Stimulated activated CD4-positive, alpha-beta T cell treated with anti-CD3 and anti-CD28 coated beads, Interleukin-4, amount 100 ng/mL, for 4 hours (primary cell): ENCODE data around the gene SYNE1.

ENCODE experiments used
- DNase-seq, 2 experiments: peaks; one replicate each; pipeline ENCODE4 v3.0.0-alpha.2; 2020

SYNE1 gene

DNA sequence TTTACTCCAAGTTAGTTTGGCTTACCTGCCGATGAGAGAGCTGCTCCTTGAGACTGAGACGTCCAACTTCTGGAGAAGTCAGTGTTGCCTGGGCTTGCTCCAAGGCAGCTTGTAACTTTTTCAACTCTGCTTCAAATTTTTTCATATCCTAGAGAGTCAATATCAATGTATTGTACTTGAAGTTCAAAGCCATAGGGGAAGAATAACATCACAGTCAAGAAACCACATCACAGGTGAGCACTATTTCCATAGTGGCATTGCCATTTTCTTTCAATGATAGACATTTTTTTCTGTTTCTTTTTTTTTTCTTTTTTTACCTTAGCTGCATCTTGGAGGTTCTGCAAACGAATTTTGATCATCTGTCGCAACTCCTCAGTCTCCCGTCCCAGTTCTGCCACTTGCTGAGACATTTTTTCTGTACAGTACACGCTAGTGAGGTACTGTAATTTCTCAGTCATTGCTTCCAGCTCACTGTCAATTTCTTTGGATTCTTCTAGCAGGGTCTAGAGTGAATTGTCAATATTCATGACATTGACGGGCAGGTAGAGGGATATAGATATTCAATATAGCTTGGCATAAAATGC is 326.7 kb downstream of the SYNE1 start:
- no peak for DNase-seq

DNA sequence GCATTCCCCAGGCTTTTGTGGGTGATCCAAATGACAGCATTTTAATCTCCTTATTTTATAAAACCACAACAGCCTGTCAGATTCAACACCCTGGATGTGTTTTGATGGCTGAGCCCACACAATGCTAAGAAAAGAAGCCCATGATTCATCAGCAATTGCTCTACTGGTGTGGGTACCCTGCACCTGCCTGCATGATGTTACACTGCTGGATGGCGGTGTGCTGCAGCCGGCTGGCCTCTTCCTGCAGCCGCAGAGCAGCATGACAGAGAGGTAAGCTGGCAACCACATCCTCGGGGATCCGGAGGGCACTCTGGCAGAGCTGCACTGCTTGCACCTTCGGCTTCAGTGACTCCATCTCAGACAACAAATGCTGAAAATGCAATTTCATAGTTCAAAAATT is 327.5 kb downstream of the SYNE1 start:
- peak; percentile 38 to 64 for DNase-seq

DNA sequence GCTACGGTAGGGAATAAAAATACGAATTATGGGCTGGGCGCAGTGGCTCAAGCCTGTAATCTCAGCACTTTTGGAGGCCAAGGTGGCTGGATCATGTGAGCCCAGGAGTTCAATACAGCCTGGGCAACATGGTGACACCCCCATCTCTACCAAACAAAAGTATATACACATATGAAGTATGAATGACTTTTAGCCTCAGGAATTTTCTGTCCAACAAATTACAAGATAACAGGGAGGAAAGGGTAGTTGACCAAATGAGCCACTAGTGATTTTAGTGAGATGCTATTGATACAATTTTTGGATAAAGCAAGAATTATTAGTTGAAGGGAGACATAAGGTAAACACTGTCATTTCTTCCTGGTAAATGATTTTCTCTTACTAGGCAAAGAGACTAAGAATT is 328.2 kb downstream of the SYNE1 start:
- DNase-seq: no peak

DNA sequence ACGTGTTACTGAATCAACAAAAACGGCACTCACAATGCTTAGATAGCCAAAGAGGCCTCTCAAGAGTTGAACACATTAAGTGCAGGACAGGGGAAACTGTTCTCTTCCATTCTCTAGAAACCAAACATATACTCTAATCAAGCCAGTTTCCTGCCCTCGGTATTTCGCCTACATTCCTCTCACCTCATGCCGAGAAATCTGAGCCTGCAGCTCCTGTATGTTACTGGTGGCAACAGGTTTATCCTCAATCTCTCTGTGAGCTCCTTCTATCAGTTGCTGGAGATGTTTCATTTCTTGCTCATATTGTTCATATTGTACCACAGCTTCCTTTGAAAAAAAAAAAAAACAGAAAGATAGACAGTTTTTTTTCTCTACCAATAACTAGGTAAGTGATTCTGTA is 328.9 kb downstream of the SYNE1 start:
- no peak for DNase-seq

DNA sequence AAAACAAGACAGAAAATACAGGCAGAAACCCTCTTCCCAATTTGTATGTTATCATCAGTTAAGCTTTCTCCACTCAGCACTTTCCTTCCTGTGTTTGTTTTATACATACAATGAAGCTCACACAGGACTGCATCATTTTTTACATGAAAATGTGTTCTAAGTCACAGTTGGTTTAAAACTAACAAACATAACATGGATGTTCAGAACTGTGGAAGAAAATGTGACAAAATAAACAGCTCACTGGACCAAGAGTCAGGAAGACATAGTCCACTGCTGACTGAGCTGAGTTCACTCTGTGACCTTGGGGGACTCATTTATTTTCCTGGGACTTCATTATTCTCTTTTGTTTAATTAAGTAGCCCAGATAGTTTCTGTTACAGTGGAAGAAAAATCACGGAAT is 331.5 kb downstream of the SYNE1 start:
- DNase-seq: no peak

DNA sequence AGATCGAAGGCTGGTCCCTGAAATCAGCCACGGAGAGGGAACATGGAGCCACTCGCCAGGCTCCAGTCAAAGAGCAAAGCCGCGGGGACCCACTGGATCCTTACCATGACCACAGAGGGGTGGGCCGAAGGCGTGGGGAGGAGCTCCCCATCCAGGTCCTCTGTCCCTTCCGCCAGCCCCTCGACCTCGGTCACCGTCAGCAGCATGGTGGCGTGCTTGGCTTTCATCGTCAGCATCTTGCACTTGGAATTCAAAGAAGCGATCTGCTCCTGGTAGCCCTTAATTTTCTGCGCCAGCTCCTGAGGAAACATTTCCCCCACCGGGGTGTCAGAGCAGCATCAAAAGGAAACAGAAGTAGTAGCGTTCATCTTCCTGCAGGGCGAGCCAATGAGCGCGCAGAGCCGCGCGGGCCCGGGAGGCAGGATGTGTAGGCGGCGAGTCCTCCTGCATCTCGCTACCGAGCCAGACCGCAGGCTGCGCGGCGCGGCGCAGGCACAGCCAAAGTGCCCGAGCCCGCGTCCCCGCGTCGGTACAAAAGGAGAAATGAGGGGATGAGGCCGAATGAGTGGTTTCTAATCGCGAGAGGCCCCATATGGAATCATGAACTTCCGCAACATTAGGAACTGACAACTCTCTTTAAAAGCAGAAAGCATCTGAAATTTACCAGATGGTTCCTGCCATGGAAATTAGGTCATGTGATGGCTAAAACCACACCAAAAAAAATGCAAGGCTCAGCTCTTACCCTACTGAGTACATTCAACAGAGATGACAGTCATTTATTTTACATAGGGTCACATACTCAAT is 335.2 kb downstream of the SYNE1 start:
- peak; percentile 82 to 86 for DNase-seq

DNA sequence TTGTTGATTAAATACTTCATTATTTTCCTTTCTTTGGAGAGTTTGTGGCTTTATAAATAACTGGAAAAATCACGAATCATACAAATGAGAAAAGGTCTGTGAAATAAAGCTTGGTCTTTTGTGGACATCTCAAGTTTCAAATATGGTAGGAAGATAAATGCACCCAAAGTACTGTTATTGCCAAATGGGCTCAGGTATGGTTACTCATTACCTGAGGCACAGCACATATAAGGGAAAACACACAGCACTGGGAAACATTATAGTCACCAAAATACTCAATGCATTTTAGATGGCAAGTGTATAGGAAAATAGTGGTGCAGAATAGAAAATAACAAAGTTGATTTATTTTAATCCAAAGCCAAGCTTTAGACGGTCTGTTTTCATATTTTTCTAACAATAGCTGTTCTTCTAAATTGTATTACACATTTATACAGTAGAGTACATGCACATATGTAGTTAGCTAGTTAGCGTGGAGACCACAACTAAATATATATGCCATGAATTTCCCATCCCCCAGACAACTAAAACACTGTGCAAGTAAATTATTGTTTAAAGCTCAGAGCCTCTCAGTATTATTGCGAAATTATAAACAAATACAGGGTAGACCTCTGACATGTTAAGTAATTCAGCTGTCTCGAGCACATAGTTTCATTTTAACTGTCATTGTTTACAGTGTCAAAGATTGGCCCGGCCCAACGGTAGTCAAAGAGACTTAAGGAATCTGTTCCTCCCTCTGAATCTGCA is 336.0 kb downstream of the SYNE1 start:
- DNase-seq: no peak

DNA sequence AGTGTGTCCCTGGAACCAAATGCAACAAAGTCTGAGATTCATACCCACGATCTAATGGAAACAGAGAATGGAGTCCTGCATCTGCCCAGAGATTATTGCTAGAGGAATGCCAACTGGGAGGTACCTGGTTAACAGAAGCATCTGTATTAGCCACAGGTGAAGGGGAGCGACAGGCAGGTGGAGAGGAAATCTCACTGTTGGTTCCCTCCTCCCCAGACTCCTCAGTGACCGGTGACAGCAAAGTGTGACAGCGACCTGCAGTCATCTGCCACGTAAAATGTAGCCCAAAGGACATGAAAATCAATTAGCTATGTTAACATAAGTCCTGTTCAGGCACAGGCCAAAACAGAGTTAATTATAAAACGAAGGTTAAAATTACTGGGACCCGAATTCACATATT is 336.6 kb downstream of the SYNE1 start:
- no peak for DNase-seq

DNA sequence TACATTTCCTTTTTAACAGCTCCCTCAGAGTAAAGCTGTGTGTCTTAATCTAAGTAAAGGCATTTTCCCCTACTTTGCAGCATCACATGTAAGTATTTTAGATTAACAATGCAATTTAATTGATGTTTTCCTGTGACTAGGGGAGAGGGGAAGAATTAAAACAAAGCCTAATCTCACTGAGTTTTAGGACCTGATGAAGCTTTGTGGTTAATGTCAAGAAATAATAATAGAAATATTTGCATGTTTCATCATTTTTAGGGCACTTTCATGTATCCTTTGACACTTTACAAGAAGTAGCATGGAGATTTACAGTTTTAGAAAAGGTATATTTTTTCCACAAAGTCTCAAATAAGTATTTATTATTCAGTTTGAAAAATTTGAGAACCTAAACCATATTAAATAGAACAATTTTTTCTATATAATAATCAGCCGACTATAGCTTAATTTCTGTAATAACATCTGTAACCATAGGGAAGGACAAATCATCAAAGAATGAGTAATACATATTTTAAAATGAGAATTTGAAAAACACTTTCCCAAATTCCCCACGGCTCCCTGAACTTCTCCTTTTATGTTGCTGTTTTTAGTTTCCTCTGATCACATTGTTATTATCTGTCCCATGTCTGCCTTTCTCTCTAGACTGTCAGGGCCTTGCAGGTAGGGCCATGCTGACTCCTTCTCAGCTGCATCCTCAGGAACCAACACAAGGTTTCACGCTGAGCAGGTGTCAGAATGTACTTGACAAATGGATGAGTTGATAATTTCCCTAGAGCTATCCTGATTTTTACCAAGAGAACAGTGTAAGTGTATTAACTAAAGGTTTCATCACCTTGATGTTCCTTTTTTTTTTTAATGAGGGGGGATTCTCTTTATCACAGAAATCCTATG is 338.1 kb downstream of the SYNE1 start:
- DNase-seq: no peak

DNA sequence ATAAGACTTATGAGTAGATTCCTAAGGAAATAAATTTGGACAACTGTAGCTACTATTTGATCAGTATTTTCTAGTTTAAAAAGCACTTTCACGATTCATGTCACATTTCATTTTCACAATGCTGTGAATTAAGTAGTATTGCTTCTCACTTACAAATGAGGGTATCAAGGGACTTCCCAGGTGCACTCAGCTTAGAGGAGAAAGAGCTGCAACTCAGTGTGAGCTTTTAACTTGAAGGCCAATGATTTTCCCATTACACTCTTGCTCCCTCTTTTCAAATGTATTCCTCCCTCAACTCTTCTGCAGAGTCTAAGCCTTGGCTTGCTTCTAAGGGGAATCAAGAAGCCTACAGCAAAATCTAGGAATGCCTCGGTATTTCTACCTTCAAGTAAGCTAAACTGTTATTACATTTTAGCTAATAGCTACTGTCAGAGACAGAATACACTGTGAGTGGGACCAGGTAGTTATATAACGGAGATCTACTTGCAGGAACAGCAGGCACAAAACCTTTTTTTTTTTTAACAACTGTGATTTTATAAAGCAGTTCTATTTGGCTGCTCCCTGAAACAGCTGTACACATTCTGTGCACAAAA is 339.0 kb downstream of the SYNE1 start:
- DNase-seq: no peak

DNA sequence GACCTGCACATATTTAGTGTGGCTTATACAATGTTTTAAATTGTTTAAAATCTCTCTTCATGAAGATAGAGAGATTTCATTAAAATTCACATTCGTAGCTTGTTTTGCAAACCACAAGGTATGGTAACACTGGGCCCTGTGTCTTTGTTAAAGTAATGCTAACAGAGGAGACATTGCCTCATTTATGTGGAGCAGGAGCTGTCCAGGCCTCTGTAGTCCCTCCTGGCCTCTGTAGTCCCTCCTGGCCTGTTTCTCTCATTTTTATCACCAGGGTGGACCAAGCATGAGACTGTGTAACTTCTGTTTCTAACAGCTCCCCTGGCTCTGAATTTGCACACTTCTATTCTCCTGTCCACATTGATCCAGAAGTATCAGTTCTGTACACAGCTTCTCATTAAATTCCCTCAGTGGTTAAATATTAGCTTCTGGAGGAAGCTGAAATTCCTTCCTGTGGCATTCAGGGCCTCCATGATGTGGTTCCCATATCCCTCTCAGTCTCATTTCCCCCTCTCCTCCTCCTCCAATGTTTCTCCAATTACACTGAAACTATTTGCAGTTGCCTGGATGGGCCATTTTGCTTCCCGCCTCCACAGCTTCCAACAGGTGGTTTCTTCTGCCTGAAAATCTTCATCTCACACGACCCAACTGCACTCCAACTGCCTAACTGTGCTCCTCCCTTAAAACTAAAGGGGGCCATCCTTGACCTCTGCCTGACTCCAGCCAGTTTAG is 340.4 kb downstream of the SYNE1 start:
- no peak for DNase-seq

DNA sequence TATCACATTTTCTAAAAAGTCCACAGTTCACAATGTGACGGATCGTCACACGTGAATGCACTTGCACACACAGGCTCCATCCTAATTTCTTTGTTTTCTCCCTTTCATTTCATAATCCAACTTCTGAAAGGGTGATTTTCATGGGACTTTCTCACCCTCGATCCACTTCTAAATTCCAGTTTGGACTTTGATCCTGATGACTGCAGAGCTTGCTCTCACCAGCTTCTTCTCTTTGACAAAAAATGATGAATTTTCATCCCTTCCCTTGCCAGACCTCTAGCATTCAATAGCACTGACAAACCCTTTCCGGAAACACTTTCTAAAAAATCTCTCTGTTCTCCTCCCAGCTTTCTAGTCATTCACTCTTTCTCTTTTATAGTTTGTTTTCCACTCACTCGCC is 341.2 kb downstream of the SYNE1 start:
- no peak for DNase-seq

DNA sequence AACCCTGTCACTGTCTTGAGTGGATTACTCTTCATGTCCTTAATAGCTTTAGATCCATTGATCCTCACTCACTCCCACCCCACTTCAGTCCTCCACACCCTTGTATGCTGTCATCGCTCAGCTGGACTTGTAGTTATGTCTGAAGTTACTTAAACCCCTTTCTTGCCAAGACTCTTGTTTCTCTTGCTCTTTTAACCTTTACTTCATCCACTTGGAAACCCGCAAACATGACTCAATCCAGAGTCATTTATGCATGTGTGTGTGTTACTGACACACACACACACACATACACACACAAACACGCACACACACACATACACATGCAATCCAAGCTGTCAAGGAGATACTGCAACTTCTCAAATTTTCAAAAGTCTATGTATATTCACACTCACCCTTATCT is 341.8 kb downstream of the SYNE1 start:
- no peak for DNase-seq

DNA sequence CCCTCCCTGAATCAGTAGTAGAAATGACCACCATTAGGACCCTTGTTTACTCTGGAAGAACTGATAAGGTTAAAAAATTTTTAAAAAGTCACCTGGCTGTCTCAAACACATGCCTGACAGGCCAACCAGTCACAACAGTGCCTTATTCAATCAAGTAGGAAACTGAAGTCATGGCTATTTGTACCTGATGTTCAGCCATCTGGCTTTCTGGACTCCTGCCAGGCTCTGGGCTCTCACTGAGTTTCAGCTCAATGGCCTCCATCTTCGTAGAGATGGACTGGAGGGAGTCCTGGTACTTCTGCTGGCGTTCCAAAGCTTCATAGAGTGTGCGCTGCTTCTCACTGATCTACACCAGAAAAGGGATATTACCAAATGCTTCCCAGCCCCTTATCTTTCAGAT is 343.8 kb downstream of the SYNE1 start:
- DNase-seq: no peak

DNA sequence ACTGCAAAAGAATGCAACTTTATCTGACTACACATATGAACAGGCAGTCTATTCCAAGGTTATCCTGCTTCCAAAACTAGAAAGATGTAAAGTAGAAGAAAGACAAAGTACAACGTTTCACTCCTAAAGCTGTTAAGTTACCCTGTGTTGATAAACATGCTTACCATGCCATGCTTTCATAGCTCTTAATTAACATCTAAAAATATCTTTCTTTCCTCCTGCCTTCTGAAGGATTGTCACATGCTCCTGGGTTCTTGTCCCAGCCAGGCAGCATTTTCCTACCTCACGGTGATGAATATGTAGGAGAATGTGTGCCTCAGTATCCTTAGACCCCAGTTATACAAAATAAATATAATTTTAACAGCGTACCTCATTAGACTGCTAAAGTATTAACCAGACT is 344.6 kb downstream of the SYNE1 start:
- DNase-seq: no peak

DNA sequence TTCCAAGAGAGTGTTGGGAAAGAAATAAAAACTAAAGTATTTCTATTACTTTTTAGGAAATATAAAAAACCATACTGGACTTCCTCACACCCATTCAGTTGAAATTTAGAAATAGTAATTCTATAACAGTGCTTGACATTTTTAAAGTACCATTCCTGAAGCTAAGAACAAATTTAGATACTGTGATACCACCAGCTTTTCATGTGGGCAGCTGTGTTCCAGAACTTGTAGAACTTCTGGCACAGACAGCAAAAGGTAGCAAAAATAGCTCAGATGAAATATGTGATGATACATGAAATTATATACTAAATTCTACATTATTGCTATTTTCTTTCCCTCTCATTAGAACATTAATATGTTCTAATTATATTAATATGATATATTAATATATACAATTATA is 346.5 kb downstream of the SYNE1 start:
- DNase-seq: no peak

DNA sequence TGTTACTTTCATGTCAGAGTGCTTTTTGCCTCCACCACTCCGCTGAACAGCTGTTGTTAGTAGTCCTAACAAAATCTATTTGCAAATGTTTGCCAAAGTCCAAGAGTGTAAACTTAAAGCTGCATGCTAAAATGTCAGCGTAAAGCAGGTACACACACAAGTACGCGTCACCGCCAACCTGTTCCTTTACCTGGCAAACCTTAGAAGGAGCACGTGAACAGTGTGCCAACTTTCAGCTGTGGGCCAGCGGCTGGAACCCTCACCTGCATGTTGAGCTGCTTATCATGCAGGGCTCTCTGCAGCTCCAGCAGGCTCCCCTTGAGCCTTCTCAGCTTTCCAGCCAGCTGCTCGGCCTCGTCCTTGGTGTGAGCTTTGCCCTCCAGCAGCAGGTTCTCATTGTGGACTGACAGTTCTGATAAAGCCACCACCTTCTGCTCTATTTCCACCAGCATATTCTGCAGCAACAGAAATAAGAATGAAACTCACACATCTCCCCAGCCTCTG is 359.3 kb downstream of the SYNE1 start:
- DNase-seq: no peak

DNA sequence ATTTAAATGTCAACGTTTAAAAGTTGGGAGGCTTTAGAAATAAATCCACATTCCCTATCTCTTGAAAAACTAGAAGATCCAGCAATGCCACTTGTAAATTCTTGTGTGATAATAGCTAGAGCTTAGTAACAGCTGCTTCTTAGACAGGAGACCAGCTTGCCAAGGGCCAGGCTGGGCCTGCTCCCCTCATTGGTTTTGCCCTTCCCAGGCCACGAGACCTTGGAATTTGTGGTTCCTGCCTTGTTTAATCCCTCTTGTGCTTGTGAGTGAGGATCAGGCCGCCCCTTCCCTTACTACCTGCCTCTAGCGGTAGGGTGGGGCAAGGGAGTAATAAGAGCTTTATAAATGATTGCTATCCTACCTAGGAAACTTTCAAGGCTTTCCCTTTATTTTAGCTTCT is 363.5 kb downstream of the SYNE1 start:
- no peak for DNase-seq

DNA sequence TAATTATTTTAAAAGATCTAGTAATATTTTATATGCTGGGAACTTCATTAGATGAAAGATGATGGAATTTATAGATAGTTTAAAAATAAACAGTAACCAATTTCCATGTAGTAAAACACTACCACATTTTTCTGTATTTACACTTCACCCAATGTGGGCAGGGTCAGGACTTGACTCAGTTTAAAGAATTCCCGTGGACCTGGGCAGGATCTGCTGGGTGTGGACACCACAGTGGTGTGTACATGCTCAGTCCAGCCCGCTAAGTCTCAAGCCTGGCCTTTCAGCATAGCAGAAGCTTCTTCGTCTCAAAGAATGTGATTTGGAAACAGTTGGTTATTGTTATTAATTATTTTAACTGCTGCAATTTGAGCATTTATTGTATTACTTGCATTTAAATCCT is 364.2 kb downstream of the SYNE1 start:
- no peak for DNase-seq

DNA sequence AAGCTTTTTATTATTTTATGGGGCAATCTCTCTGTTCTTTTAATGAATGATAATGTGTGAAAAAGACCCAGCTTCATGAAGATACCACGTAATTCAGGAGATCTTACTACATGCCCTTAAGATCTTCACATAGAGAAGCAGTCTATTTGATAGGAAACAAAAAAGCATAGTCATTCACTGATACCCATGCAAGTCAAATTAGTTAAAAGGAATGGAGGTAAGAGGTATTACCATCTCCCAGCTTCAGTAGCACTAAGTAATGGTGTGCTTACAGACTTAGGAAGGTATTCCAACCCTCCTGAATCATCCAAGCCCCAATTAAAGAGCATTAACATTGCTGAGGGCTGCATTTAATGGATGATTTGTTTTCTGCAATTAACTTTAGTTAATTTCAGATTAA is 364.7 kb downstream of the SYNE1 start:
- no peak for DNase-seq

DNA sequence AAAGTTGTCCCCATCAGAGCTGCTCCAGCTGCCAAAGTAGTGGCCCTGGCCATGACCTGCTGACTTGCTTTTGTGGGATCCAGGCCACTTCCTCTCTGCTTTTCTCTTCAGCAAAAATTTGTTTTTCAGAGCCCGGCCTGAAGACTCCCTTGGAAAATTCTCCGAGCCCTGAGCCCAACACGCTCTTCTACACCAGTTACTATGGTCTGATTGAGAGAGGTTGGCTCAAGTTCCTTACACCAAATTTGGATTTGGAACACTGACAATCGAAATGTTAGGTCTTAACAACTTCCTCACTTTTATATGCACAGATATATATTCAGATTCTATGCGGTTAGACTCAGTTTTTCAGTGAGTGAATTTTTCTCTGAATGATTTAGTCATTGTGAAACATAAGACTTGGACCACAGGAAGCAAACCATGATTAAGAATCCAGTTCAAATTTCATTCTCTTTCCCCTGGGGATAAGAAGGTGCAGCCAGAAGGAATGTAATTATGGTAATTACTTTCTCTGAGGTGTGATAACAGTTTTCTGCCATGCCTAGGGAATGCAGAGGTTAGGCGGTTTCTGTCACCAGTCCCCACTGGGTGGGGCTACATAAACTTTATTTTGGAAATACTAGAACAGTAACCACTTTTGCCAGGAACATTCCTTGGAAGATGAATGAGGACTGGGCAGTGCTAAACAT is 365.2 kb downstream of the SYNE1 start:
- DNase-seq: no peak
